ENCODE results near the gene CREB3L2. TPM values are rescaled to one million over a fixed set of nuclear protein-coding genes. Genes with fewer than 3 reads are reported as not detected.

The CREB3L2 gene
- total and polyA plus RNA-seq, 2 of the 8 experiments (the other 6 are each of a cell fraction or from before 2014, with no cell fraction given) = 14.4 to 48.3 TPM

GRCh38 chr7:137932881-137933269 is 69.0 kb downstream of the CREB3L2 start:
- no peak for DNase-seq (ENCODE audit: low read depth in 1 of 2, low spot score in 2 of 2)
- CTCF ChIA-PET (ENCODE audit: partially characterized antibody) = interaction anchor here (0.6 to 2.5 kb wide), 3 partner anchors 14 to 74 kb away, joined by 4 to 12 read pairs (median 5); partner anchors contain the start of gene CREB3L2
- H3K79me1 ChIP-seq (ENCODE audit: low read depth, low read length) = peaks cover 5% of the 10 kb centered on the region; the same call in 1 of the 2 replicates
- H3K14ac ChIP-seq (ENCODE audit: insufficient read length) = no peak overlapping the region
- H3K23ac ChIP-seq (ENCODE audit: insufficient read length) = no peak overlapping the region
- H3K4me1 ChIP-seq (replicated peaks in 1 of 4; ENCODE audit: control insufficient read depth in 3 of 4, insufficient read depth in 4 of 4, low read length in 3 of 4) = peaks cover 0 to 22% (median 2%) of the 10 kb centered on the region in 4 experiments; a peak in 3 of 7 replicates
- no peak overlapping the region for H2BK120ac ChIP-seq (replicated peaks; ENCODE audit: low read depth, low read length)
- no peak overlapping the region for H2BK5ac ChIP-seq (ENCODE audit: low read depth, low read length)
- H4K8ac ChIP-seq (ENCODE audit: extremely low read depth, insufficient read depth, low read length) = no peak overlapping the region
- no peak overlapping the region for H2AK5ac ChIP-seq (ENCODE audit: low read depth, low read length)
- peaks cover 0 to 3% (median 2%) of the 10 kb centered on the region in 4 experiments; a peak in 3 of 8 replicates for H3K36me3 ChIP-seq (ENCODE audit: control insufficient read depth in 2 of 4, insufficient read depth in 4 of 4, low read length in 3 of 4)
- H3K9ac ChIP-seq (replicated peaks in 1 of 4; ENCODE audit: extremely low read depth in 1 of 4, low read depth in 3 of 4, low read length in 3 of 4) = no peak overlapping the region
- H3K79me2 ChIP-seq (ENCODE audit: control insufficient read depth in 1 of 2, insufficient read depth in 2 of 2, low read length in 2 of 2) = peaks cover 3 to 40% of the 10 kb centered on the region in 2 experiments; a peak in 3 of 4 replicates
- no peak overlapping the region for H3K27ac ChIP-seq (ENCODE audit: low read depth, low read length)
- H3K4ac ChIP-seq (replicated peaks; ENCODE audit: insufficient read length, low read depth, low read length) = no peak overlapping the region
- no peak for TF ChIP-seq YY1 (IDR thresholded peaks at IDR 0.05; ENCODE audit: low read depth, low read length)
- no peak for TF ChIP-seq POU5F1 (IDR thresholded peaks at IDR 0.05; ENCODE audit: low read depth, low read length)
- no peak for TF ChIP-seq ASH2L (IDR thresholded peaks at IDR 0.05; ENCODE audit: low read length)
- TF ChIP-seq TCF12 (IDR thresholded peaks at IDR 0.05; ENCODE audit: low read depth, low read length) = no peak
- no peak for TF ChIP-seq CREB1 (IDR thresholded peaks at IDR 0.05)
- TF ChIP-seq RNF2 (IDR thresholded peaks at IDR 0.05; ENCODE audit: borderline replicate concordance, low read depth, low read length, missing control alignments, poor library complexity, severe bottlenecking) = no peak
- TF ChIP-seq HDAC6 (IDR thresholded peaks at IDR 0.05; ENCODE audit: low read depth, low read length) = no peak
- no peak for TF ChIP-seq CBX5 (IDR thresholded peaks at IDR 0.05; ENCODE audit: low read depth, low read length)
- TF ChIP-seq SP2 (IDR thresholded peaks at IDR 0.05; ENCODE audit: low read length) = no peak
- no peak for TF ChIP-seq CHD2 (IDR thresholded peaks at IDR 0.05; ENCODE audit: low read length)
- no peak for TF ChIP-seq EZH2 (IDR thresholded peaks at IDR 0.05; ENCODE audit: low read depth, low read length, severe bottlenecking)
- TF ChIP-seq TAF7 (optimal IDR thresholded peaks at IDR 0.05; ENCODE audit: borderline replicate concordance, low read depth, low read length) = no peak
- TF ChIP-seq NRF1 (IDR thresholded peaks at IDR 0.05; ENCODE audit: low read depth, low read length) = no peak
- H2AFZ ChIP-seq (ENCODE audit: low read length) = no peak overlapping the region
- H3K18ac ChIP-seq (ENCODE audit: extremely low read depth, low read length) = no peak overlapping the region
- H4K5ac ChIP-seq (ENCODE audit: insufficient read length, low read depth, low read length) = no peak overlapping the region
- H2BK20ac ChIP-seq (ENCODE audit: low read length) = no peak overlapping the region
- no peaks in the 10 kb centered on the region for H3K27me3 ChIP-seq (replicated peaks in 1 of 4; ENCODE audit: control insufficient read depth in 3 of 4, extremely low read depth in 1 of 4, insufficient read depth in 3 of 4, low read length in 3 of 4)
- no peak for FAIRE-seq
- H3K9me3 ChIP-seq (ENCODE audit: insufficient read depth in 2 of 2, low read depth in 1 of 2, low read length in 1 of 2) = no peaks in the 10 kb centered on the region
- H2BK15ac ChIP-seq (ENCODE audit: low read length) = no peak overlapping the region
- no peaks in the 10 kb centered on the region for H4K20me1 ChIP-seq (replicated peaks in 1 of 2; ENCODE audit: control insufficient read depth in 1 of 2, insufficient read depth in 2 of 2, low read length in 2 of 2)
- H3K4me2 ChIP-seq (ENCODE audit: insufficient read depth in 1 of 2, low read depth in 2 of 2, low read length in 2 of 2) = no peak overlapping the region
- no peak overlapping the region for H4K91ac ChIP-seq (replicated peaks; ENCODE audit: insufficient read length, low read length)
- WGBS, 2 experiments (ENCODE audit: extremely low coverage in 1 of 2, insufficient coverage in 1 of 2, insufficient read length in 1 of 2, insufficient replicate concordance in 2 of 2, low coverage in 1 of 2, low lambda C conversion rate in 2 of 2, missing lambda C conversion rate in 1 of 2) = 88% methylated on average over 5 of the region's 5 CpGs; no CpG with 5 or more reads in 1 of the 2 experiments
- no peak overlapping the region for H3K56ac ChIP-seq (replicated peaks; ENCODE audit: insufficient read length, low read depth, low read length)
- H2BK12ac ChIP-seq (ENCODE audit: low read depth, low read length) = no peak overlapping the region
- H3K23me2 ChIP-seq (ENCODE audit: low read depth, low read length) = no peaks in the 10 kb centered on the region
- POLR2A ChIA-PET (ENCODE audit: partially characterized antibody) = interaction anchor here (0.6 to 1.1 kb wide), 3 partner anchors 9 to 30 kb away, joined by 3 read pairs; no protein-coding TSS in a partner anchor
- H3K4me3 ChIP-seq (ENCODE audit: extremely low read depth in 1 of 4, insufficient read depth in 2 of 4, low read depth in 3 of 4, low read length in 4 of 4) = no peak overlapping the region
